Brain microvascular endothelial cell (primary cell): ENCODE results near the gene AMER2.

Experiments
- DNase-seq: peaks from one replicate; pipeline ENCODE4 v3.0.0-alpha.2; 2020
- H3K27ac ChIP-seq: fragments of 250-450 bp; sonication (Bioruptor Pico); 2 replicates; pipeline ENCODE4 v1.5.1; 2020; ENCODE audit warnings: mild to moderate bottlenecking, moderate library complexity
- H3K27me3 ChIP-seq: fragments of 250-450 bp; sonication (Bioruptor Pico); replicated peaks from 2 replicates; pipeline ENCODE4 v1.5.1; 2020; ENCODE audit warnings: mild to moderate bottlenecking
- H3K36me3 ChIP-seq: fragments of 250-450 bp; sonication (Bioruptor Pico); replicated peaks from 2 replicates; pipeline ENCODE4 v1.5.1; 2020; ENCODE audit warnings: mild to moderate bottlenecking
- H3K4me3 ChIP-seq: 2 replicates; pipeline ENCODE4 v1.5.1; 2011; ENCODE audit warnings: low read depth, mild to moderate bottlenecking, control low read depth, low read length, moderate library complexity
- in situ Hi-C: cut with HindIII; loops from 2 replicates; pipeline ENCODE4 v1.10.0; 2017; ENCODE audit warnings: low sequenced_read_pairs, low pct_ligation_motif_present
- TF ChIP-seq, protein P1 (sequence below): IDR thresholded peaks from 2 replicates; pipeline ENCODE4 v1.5.1; 2011; ENCODE audit warnings: low read depth, mild to moderate bottlenecking, moderate library complexity, low read length, control low read depth, inconsistent platforms; ENCODE audit errors: missing control alignments

Gene AMER2

DNA sequence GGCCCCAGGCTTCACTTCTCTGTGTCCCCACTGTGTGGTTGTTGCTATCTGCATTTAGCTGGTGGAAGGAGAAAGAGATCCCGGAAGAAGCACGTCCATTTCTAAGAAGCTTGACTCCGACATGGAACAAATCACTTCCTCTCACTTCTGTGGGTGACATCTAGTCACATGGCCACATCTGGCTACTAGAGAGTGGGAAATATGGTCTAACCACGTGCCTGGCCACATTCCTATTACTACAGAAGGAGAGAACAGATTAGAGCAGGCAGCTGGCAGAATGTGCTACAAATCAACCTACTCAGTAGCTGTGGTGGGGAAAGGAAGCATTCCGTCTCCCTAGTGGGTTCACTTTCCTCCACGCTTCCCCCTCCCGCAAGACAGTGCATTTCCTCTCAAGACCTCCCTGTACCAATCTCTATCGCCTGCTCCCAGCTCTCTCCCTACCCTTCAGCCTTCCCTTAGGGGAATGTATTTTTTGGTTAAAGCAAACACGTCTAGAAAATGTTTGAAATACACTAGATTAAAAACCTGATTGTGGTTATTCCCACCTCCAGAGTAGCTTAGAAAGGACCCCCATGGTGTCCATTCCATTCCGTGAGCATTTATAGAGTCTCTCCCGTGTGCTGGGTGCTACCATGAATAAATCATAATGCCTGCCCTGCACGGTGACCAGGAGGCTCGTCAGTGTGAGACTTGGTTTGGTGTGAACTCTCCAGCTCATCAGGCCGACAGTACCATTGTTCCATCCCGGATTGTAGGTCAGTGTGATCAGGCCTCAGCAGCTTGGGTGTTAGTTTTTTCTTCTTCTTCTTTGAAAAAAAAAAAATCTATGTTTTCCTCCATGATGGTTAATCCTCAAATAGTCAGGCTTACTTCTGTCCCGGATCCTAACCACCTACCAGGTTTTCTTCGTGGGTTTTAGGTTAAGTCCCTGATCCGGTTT is 8.0 kb upstream of the AMER2 start:
- DNase-seq: no peak
- Histone ChIP-seq H3K36me3 (no peaks in the 10 kb centered on the region), H3K27ac (no peak overlapping the region), H3K27me3 (no peaks in the 10 kb centered on the region), H3K4me3 (no peak overlapping the region)
- TF ChIP-seq, protein P1, sequence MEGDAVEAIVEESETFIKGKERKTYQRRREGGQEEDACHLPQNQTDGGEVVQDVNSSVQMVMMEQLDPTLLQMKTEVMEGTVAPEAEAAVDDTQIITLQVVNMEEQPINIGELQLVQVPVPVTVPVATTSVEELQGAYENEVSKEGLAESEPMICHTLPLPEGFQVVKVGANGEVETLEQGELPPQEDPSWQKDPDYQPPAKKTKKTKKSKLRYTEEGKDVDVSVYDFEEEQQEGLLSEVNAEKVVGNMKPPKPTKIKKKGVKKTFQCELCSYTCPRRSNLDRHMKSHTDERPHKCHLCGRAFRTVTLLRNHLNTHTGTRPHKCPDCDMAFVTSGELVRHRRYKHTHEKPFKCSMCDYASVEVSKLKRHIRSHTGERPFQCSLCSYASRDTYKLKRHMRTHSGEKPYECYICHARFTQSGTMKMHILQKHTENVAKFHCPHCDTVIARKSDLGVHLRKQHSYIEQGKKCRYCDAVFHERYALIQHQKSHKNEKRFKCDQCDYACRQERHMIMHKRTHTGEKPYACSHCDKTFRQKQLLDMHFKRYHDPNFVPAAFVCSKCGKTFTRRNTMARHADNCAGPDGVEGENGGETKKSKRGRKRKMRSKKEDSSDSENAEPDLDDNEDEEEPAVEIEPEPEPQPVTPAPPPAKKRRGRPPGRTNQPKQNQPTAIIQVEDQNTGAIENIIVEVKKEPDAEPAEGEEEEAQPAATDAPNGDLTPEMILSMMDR: no peak
- in situ Hi-C loops: no loop called here

- no peak for DNase-seq
- no peaks in the 10 kb centered on the region for H3K27me3 ChIP-seq
- H3K36me3 ChIP-seq: no peaks in the 10 kb centered on the region
- no peak overlapping the region for H3K4me3 ChIP-seq
- TF ChIP-seq, protein P1: no peak
- in situ Hi-C loops: no loop called here
- H3K27ac ChIP-seq: no peak overlapping the region
Measured at GRCh38 chr13:25179011-25179410, 6.9 kb upstream of the AMER2 start.

GRCh38 chr13:25178070-25178469 is 6.0 kb upstream of the AMER2 start:
- no peaks in the 10 kb centered on the region for H3K36me3 ChIP-seq
- TF ChIP-seq, protein P1: no peak
- in situ Hi-C loops: no loop called here
- no peaks in the 10 kb centered on the region for H3K27me3 ChIP-seq
- no peak overlapping the region for H3K4me3 ChIP-seq
- DNase-seq: no peak
- no peak overlapping the region for H3K27ac ChIP-seq

- TF ChIP-seq, protein P1: no peak
- Histone ChIP-seq H3K27me3 (no peaks in the 10 kb centered on the region), H3K27ac (no peak overlapping the region), H3K4me3 (no peak overlapping the region), H3K36me3 (no peaks in the 10 kb centered on the region)
- in situ Hi-C loops: no loop called here
- DNase-seq: no peak
Measured at GRCh38 chr13:25177636-25178035, 5.5 kb upstream of the AMER2 start.

GRCh38 chr13:25177012-25177411 is 4.9 kb upstream of the AMER2 start:
- Histone ChIP-seq H3K36me3 (no peaks in the 10 kb centered on the region), H3K4me3 (no peak overlapping the region), H3K27me3 (peaks cover 5% of the 10 kb centered on the region), H3K27ac (no peak overlapping the region)
- in situ Hi-C loops: no loop called here
- DNase-seq: no peak
- TF ChIP-seq, protein P1: no peak

- H3K4me3 ChIP-seq: no peak overlapping the region
- in situ Hi-C loops: no loop called here
- no peaks in the 10 kb centered on the region for H3K36me3 ChIP-seq
- H3K27me3 ChIP-seq: peaks cover 21% of the 10 kb centered on the region
- TF ChIP-seq, protein P1: no peak
- no peak overlapping the region for H3K27ac ChIP-seq
- DNase-seq: no peak
Measured at GRCh38 chr13:25175431-25175830, 3.3 kb upstream of the AMER2 start.
